Activated CD4-positive, alpha-beta T cell treated with anti-CD3 and anti-CD28 coated beads, Interleukin-2, Interleukin-6, amounts not matched to agents 100 ng/mL and 50 ng/mL, durations not matched to agents 16 hours and 8 hours (primary cell): Measurements from ENCODE around the gene EMC8.
A peak's percentile ranks its signal among the peaks of the same experiment; 100 is the strongest.
"Not testable (repeated sequence)": the region's sequence is repeated elsewhere in the genome, so short reads cannot be mapped to it uniquely, and the experiment has no call there.

Experiments used
- DNase-seq: peaks from one replicate; pipeline ENCODE4 v3.0.0-alpha.2; 2020

EMC8 gene

DNA sequence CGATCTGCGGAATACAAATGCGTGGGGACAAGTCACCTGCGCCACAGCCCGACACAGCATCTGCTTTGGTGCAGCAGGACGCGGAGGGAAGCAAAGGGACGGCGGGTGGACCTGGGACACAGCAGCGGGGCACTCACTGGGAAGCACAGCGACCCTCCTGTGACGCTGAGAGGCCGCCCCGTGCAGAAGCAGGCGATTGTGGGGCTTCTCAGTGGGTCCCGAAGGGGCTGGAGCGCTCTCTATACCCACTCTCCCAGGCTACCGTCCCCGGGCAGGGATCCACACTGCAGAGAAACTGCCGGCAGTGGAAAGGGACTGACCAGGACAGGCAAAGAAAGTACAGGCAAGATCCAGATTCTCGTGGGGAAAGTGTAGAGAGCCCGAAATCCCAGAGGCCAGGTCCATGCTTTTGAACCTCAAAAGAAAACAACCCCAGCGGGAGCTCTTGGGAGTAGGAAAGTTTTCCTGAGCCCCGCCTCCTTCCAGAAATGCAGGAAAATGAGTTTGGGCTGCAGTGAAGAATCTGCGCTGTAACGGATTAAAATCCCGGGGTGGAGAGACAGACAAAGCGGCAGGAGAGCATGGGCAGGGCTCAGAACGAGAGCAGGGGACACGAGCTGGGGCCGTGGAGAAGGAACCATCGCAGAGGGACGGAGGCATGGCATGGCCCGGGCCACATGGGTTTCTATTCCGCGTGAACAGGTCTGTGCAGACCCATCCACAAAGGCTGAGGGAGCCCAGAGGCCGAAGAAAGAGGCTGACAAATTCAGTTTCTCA is 12.9 kb upstream of the EMC8 start:
- no peak for DNase-seq

DNA sequence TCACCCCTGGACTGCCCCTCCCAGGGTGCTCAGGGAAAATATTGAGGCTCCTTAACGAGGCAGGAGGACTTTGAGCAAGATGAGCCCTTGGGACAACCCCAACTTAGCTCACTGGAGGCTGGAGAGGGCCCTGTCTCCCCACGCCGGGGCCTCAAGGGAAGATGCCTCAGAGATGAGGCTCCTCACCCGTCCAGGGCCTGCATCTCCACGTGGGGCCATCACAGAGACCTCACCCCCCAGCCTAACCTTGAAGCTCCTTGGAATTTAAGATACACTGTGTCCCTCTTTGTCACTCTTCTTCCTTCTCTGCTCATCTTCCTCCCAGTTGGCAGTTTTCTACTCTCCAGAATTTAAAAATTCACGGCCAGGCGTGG is 11.4 kb upstream of the EMC8 start:
- no peak for DNase-seq

DNA sequence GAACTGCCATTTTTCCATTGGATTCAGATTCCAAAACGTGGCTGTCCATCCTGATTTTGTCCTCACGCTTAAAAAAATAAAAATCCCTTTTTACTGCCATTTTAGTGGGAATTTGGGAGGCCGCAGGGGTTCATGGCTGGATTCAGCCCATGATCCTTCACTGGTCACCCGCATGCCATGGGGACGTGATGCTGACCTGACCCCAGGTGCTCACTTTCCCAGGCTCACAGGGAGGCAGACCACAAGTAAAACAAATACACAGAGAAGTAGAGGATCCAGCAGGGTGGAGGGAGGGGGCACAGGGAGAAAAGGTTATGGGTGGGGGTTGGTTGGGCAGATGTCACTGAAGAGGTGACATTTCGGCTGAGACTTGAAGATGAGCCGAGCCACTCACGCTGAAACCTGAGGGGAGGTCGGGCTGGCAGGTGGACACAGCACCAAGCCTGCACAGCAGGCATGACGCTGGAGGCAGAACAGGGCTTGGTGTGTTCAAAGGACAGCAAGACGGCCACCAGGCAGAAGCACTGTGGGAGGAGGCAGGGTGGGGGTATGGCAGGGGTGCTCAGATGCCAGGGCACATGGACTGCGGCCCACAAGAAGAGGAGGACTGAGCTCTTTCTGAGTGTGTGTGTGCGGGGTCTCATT is 10.9 kb upstream of the EMC8 start:
- no peak for DNase-seq

- DNase-seq: no peak
Observed at GRCh38 chr16:85809645-85810044, 10.3 kb upstream of the EMC8 start.

DNA sequence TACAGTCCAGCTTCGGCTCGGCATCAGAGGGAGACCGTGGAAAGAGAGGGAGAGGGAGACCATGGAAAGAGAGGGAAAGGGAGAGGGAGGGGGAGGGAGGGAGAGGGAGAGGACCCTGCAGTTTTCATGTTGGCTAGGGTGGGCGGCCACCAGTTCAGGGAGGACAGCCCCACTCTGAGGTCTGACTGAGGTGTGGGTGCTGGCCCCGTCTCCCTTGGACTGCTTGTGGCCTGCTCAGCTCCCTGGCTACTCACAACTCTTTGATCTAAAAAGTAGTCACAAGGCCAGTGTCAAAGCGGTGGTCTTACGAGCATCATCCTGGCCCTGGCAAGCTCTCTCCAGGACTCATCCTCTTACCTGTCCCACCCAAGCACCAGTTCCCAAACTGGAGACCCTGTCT is 9.6 kb upstream of the EMC8 start:
- DNase-seq: no peak

- not testable (repeated sequence) for DNase-seq
Observed at GRCh38 chr16:85808104-85808503, 8.8 kb upstream of the EMC8 start.

DNA sequence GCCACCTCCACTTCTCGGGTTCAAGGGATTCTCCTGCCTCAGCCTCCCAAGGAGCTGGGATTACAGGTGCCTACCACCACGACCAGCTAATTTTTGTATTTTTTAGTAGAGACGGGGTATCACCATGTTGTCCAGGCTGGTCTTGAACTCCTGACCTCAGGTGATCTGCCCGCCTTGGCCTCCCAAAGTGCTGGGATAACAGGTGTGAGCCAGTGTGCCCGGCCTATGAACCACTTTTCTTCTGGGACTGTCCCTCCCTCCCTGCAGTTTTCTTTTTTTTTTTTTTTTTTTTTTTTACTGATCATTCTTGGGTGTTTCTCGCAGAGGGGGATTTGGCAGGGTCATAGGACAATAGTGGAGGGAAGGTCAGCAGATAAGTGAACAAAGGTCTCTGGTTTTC is 8.0 kb upstream of the EMC8 start:
- DNase-seq: not testable (repeated sequence)

GRCh38 chr16:85806539-85806938 is 7.2 kb upstream of the EMC8 start:
- no peak for DNase-seq

GRCh38 chr16:85805442-85806045 is 6.2 kb upstream of the EMC8 start:
- no peak for DNase-seq

DNA sequence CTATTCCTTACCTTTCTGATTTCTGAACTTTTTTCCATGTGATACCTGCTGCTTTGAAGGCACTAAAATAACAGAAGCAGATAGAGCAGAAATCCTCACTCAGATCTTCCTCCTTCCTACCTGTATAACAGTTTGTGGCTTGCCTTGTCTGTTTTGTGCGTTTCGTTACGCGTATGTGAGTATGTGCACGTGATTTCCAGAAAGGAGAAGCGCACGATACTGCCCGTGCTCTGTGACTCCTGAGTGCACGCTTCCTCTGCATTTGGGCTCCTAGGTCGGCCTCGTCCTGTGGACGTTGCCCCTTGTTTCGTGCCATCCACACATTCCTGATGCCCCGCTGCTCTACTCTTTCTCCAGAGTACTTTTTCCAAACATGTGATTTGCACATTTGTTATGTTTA is 4.2 kb upstream of the EMC8 start:
- DNase-seq: no peak

GRCh38 chr16:85800321-85800669 is 951 bp upstream of the EMC8 start:
- no peak for DNase-seq

GRCh38 chr16:85798901-85799496 is 345 bp downstream of the EMC8 start:
- DNase-seq: peak; percentile 24

DNA sequence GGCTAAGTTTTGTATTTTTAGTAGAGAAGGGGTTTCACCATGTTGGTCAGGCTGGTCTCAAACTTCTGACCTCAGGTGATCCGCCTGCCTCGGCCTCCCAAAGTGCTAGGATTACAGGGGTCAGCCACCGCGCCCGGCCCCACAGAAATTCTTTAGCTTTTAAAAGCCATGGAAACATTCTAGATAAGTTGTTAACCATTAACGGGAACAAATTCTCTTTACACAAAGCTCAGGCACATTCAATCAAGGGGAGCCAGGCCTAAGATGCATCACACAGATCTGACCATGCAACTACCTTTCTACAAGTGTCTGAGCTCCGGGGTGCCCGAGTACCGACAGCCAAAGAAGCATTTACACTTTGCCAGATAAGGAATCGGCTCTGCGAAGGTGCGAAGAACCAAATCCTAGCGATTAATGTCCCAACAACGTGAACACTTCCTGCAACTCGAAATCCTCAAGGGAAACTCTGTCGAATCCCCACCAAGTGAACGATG is 1.0 kb downstream of the EMC8 start:
- DNase-seq: no peak

DNA sequence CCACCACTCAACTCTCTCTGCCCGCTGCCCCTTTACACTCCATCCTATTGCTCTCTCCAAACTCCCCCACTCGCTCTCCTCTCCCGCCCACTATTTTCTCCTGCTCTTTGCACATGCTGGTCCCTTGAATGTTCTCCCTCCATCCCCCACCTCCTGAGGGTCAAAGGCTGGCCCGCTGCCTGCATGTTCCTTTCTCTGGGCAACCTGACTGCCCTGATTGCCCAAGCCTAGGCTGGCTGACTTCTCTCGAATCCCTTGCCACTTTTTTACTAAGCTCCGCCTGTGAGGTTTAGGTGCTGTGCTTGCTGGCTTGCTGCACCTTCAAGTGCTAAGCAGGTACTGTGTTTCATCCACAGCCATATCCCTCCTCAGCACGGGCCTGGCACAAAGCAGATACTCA is 2.7 kb downstream of the EMC8 start:
- DNase-seq: no peak

GRCh38 chr16:85796152-85796551 is 3.2 kb downstream of the EMC8 start:
- no peak for DNase-seq

DNA sequence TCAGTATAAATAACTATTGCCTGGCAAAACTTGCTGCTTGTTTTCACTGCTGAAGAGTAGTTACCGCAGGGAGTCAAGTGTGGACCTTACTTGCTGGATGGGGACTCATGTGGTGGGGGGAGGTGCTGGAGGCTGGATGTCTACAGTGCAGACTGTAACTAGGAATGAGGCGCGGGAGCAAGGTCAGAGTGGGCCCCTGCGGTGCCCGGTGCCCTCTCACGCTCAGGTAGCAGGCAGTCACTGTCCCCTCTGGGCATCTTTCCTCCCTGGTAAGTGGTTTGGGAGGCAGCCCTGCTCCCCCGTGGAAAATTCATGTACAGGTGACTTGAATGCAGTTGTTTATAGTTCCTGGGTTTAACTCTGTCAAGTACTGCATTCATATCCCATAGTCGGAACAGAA is 4.6 kb downstream of the EMC8 start:
- DNase-seq: no peak

- DNase-seq: no peak
Observed at GRCh38 chr16:85793662-85794298, 5.6 kb downstream of the EMC8 start.

DNA sequence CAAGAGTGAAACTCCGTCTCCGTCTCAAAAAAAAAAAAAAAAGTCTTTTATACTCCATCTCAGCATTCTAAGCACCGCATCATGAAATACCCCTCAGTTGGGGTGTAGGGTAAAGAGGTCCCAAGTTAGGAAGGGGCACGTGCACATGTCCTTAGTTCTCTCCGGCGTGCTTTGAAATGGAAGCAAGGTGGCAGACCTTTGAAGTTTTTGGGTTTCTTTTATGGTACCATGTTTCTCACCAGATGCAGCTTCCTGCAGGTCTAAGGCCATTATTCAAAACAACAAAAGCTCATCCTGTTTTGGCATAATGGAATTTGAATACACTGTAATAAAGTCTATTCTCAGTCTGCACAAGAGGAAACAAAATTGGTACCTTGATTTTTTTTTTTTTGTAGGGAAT is 9.6 kb downstream of the EMC8 start:
- DNase-seq: no peak

DNA sequence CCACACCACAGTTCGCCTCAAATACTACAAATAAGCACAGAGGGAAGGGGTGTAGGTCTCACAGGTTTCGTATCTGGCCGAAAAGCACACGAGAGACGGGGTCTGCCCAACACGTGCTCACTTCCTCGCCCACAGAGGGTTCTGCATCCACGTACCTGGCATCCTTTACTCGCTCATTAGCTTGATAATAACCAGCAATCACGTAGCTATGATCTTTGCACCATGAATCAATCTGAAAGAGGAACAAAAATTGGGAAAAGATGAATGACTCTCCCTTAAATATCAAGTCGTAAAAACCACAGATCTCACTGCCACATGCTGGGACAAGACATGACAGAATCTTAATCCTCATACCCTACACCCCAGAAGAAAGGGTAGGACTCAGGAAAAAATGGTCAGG is 10.5 kb downstream of the EMC8 start:
- DNase-seq: no peak

- no peak for DNase-seq
Observed at GRCh38 chr16:85785927-85786326, 13.4 kb downstream of the EMC8 start.

DNA sequence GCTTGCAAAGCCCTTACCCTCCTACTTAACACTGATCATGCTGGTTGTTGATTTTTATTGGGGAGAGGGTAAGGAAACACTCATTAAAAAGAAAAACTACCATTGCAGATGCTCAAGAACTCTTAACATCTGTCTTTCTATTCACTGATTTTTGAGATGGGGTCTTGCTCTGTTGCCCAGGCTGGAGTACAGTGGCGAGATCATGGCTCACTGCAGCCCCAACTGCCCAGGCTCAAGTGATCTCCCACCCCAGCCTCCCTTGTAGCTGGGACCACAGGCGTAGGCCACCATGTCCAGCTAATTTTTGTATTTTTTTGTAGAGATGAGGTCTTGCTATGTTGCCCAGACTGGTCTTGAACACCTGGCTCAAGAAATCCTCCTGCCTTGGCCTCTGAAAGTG is 14.5 kb downstream of the EMC8 start:
- DNase-seq: no peak

DNA sequence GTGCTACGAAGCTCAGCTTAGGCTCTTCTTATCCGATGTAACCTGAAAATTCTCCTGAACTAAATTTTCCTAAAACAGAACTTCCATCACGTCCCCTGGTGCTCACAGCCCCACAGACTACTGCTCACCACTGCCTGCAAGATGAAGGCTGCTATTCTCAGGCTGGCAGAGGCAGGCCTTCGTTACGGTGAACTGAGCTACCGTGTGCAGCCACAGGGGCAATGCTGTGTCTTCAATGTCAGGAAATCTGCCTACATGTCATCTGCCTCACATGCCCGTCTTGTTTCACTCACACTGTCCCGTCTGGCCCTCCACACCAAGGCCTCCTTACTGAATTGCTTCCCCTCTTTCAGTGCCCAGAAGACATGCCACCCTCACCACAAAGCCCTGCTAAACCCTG is 15.9 kb downstream of the EMC8 start:
- no peak for DNase-seq

GRCh38 chr16:85782451-85782850 is 16.9 kb downstream of the EMC8 start:
- no peak for DNase-seq
